ENCODE results near the gene TOM1L2. TPM values are rescaled to one million over a fixed set of nuclear protein-coding genes. Genes with fewer than 3 reads are reported as not detected.

The TOM1L2 gene
- total RNA-seq, 1 donor from 2014 or later = 88.6 TPM

- Histone ChIP-seq H3K27me3 (no peaks in the 10 kb centered on the region), H3K9me3 (no peaks in the 10 kb centered on the region), H3K36me3 (peaks cover 0 to 52% of the 10 kb centered on the region in 2 donors), H3K27ac (no peak overlapping the region), H3K4me3 (no peak overlapping the region), H3K4me1 (peaks cover 23% of the 10 kb centered on the region)
- no peak for DNase-seq (ENCODE audit: extremely low spot score in 2 of 2)
- intact Hi-C loops (cut with DNase I) = no loop called here
- TF ChIP-seq POLR2AphosphoS5 (IDR thresholded peaks at IDR 0.05; ENCODE audit: insufficient read depth in 1 of 2, low read depth in 1 of 2) (no peak), CTCF (IDR thresholded peaks at IDR 0.05) (no peak), POLR2A (IDR thresholded peaks at IDR 0.05) (no peak)
Measured at GRCh38 chr17:17795946-17796786, 176.0 kb downstream of the TOM1L2 start.

- Histone ChIP-seq H3K36me3 (peaks cover 0 to 52% of the 10 kb centered on the region in 2 donors), H3K4me3 (no peak overlapping the region), H3K27me3 (no peaks in the 10 kb centered on the region), H3K27ac (no peak overlapping the region), H3K9me3 (no peaks in the 10 kb centered on the region), H3K4me1 (peaks cover 32% of the 10 kb centered on the region)
- intact Hi-C loops (cut with DNase I) = no loop called here
- DNase-seq (ENCODE audit: extremely low spot score in 2 of 2) = no peak
- TF ChIP-seq CTCF (IDR thresholded peaks at IDR 0.05) (no peak), POLR2A (IDR thresholded peaks at IDR 0.05) (no peak), POLR2AphosphoS5 (IDR thresholded peaks at IDR 0.05; ENCODE audit: insufficient read depth in 1 of 2, low read depth in 1 of 2) (no peak)
Measured at GRCh38 chr17:17795296-17795695, 176.9 kb downstream of the TOM1L2 start.

- Histone ChIP-seq H3K4me1 (peaks cover 41% of the 10 kb centered on the region), H3K9me3 (no peaks in the 10 kb centered on the region), H3K4me3 (no peak overlapping the region), H3K36me3 (peaks cover 0 to 52% of the 10 kb centered on the region in 2 donors), H3K27ac (no peak overlapping the region), H3K27me3 (no peaks in the 10 kb centered on the region)
- DNase-seq (ENCODE audit: extremely low spot score in 2 of 2) = no peak
- intact Hi-C loops (cut with DNase I) = no loop called here
- TF ChIP-seq POLR2A (IDR thresholded peaks at IDR 0.05) = no peak
- peak in 1 of 2 donors; percentile 19 for TF ChIP-seq POLR2AphosphoS5 (IDR thresholded peaks at IDR 0.05; ENCODE audit: insufficient read depth in 1 of 2, low read depth in 1 of 2)
- no peak for TF ChIP-seq CTCF (IDR thresholded peaks at IDR 0.05)
Measured at GRCh38 chr17:17794382-17794781, 177.8 kb downstream of the TOM1L2 start.

MicroRNAs within 50 kb of the gene (microRNA counts, 767-probe panel; counts per million panel counts)
- 238 to 261 counts per million in 2 donors for microRNA hsa-miR-33b-5p

Small RNA genes lying within 50 kb of the gene (microRNA-seq; reads per million reads assigned to microRNA genes)
- 5.3 reads per million, percentile 5 among the genes with 10 or more reads in this experiment for gene MIR33B (ENCODE audit: borderline number of aligned reads, borderline replicate concordance)
- not detected for gene MIR6777 (ENCODE audit: borderline number of aligned reads, borderline replicate concordance)

Small RNA genes lying within 50 kb of the gene (small RNA-seq; reads per million reads assigned to genes)
- gene MIR33B = not detected
- gene MIR6777 = not detected

Other genes with a start within 250 kb of the TOM1L2 start
- 84.0 TPM for gene SREBF1, start 135.4 kb downstream of the TOM1L2 start, total RNA-seq
- 0.74 TPM for gene DRC3, start 462 bp upstream of the TOM1L2 start, total RNA-seq
- gene ATPAF2, start 66.8 kb upstream of the TOM1L2 start, total RNA-seq = 15.5 TPM
- gene GID4, start 67.0 kb upstream of the TOM1L2 start, total RNA-seq = 11.3 TPM
- gene DRG2, start 115.5 kb upstream of the TOM1L2 start, total RNA-seq = 40.8 TPM
- 6.1 TPM for gene MYO15A, start 136.4 kb upstream of the TOM1L2 start, total RNA-seq
- 77.3 TPM for gene ALKBH5, start 211.4 kb upstream of the TOM1L2 start, total RNA-seq